IMR-90 (cell line): ENCODE data around the gene IL15RA. TPM values are rescaled to one million over a fixed set of nuclear protein-coding genes. Genes with fewer than 3 reads are reported as not detected.

Source experiments
- ATAC-seq: fragments of 200-7000 bp; cut with Tn5 transposase; 2 replicates; pipeline ENCODE4 v1.9.1; 2020; ENCODE audit warnings: low read depth, mild to moderate bottlenecking, moderate library complexity
- BruUV-seq: library from RNA; stranded (reverse); fragments of 400-500 nt; replicated peaks from 2 replicates; lab custom pipeline; 2021; lab: Mats Ljungman, UMichigan
- CTCF ChIA-PET: fragments of 300-600 bp; formaldehyde crosslinking; extraction: SDS; loops from one replicate; lab custom pipeline; 2021; ENCODE audit warnings: antibody characterized with exemption; lab: Yijun Ruan, JAX
- POLR2A ChIA-PET: fragments of 300-600 bp; sonication (Branson Sonifier 250); formaldehyde crosslinking; loops from one replicate; lab custom pipeline; 2022; ENCODE audit warnings: antibody characterized with exemption; ENCODE audit not compliant: unreplicated experiment; lab: Charles Lee
- DNase-seq: peaks from one replicate; pipeline ENCODE4 v3.0.0; 2013
- H2AFZ ChIP-seq: replicated peaks from 2 replicates; pipeline ENCODE3; 2013; ENCODE audit warnings: low read length, mild to moderate bottlenecking; ENCODE audit not compliant: poor library complexity
- H2AK5ac ChIP-seq: 2 replicates; pipeline ENCODE4 v1.6.1; 2013; ENCODE audit warnings: low read depth, low read length, inconsistent platforms
- H2AK9ac ChIP-seq: replicated peaks from 2 replicates; pipeline ENCODE3; 2013; ENCODE audit warnings: mild to moderate bottlenecking, low read depth, low read length, moderate library complexity; ENCODE audit not compliant: poor library complexity
- H2BK120ac ChIP-seq: 2 replicates; pipeline ENCODE4 v1.6.1; 2013; ENCODE audit warnings: low read depth, low read length, inconsistent platforms
- H2BK15ac ChIP-seq: 3 replicates; pipeline ENCODE4 v1.6.1; 2013; ENCODE audit warnings: low read depth, low read length, inconsistent platforms
- H2BK20ac ChIP-seq: 2 replicates; pipeline ENCODE4 v1.6.1; 2013; ENCODE audit warnings: low read depth, mild to moderate bottlenecking, inconsistent platforms, low read length, moderate library complexity
- H2BK5ac ChIP-seq: 2 replicates; pipeline ENCODE4 v1.6.1; 2013; ENCODE audit warnings: mild to moderate bottlenecking, low read depth, low read length, inconsistent platforms; ENCODE audit not compliant: poor library complexity, severe bottlenecking
- H3K14ac ChIP-seq: replicated peaks from 2 replicates; pipeline ENCODE4 v1.6.1; 2013; ENCODE audit warnings: low read depth, low read length, inconsistent platforms
- H3K18ac ChIP-seq: 2 replicates; pipeline ENCODE4 v1.6.1; 2013; ENCODE audit warnings: low read depth, low read length, control low read depth
- H3K23ac ChIP-seq: 2 replicates; pipeline ENCODE4 v1.6.1; 2013; ENCODE audit warnings: low read depth, low read length, inconsistent platforms
- H3K27ac ChIP-seq: 2 replicates; pipeline ENCODE4 v1.5.1; 2013; ENCODE audit warnings: mild to moderate bottlenecking, control low read depth, low read length; ENCODE audit not compliant: insufficient read depth
- H3K27me3 ChIP-seq: 2 replicates; pipeline ENCODE4 v1.6.1; 2013; ENCODE audit warnings: low read length; ENCODE audit not compliant: control insufficient read depth, insufficient read depth
- H3K36me3 ChIP-seq: 2 replicates; pipeline ENCODE4 v1.6.1; 2013; ENCODE audit warnings: low read length, mixed read lengths; ENCODE audit not compliant: control insufficient read depth, insufficient read depth
- H3K4ac ChIP-seq: 2 replicates; pipeline ENCODE4 v1.6.1; 2013; ENCODE audit warnings: low read depth, low read length, inconsistent platforms
- H3K4me1 ChIP-seq: 2 replicates; pipeline ENCODE4 v1.6.1; 2013; ENCODE audit warnings: low read length, mixed read lengths; ENCODE audit not compliant: control insufficient read depth, insufficient read depth
- H3K4me2 ChIP-seq: 2 replicates; pipeline ENCODE4 v1.6.1; 2013; ENCODE audit warnings: low read depth, mild to moderate bottlenecking, control low read depth, low read length, moderate library complexity
- H3K4me3 ChIP-seq: 2 replicates; pipeline ENCODE4 v1.5.1; 2013; ENCODE audit warnings: low read depth, mild to moderate bottlenecking, control low read depth, low read length, moderate library complexity; ENCODE audit not compliant: insufficient read depth
- H3K56ac ChIP-seq: 2 replicates; pipeline ENCODE4 v1.6.1; 2013; ENCODE audit warnings: low read length, inconsistent platforms; ENCODE audit not compliant: insufficient read depth; ENCODE audit errors: extremely low read depth
- H3K79me1 ChIP-seq, 2 experiments: 2 replicates each; pipeline ENCODE4 v1.6.1; 2013; ENCODE audit warnings: low read length in 2 of 2, inconsistent platforms in 1 of 2, low read depth in 1 of 2
- H3K9ac ChIP-seq: 2 replicates; pipeline ENCODE4 v1.6.1; 2013; ENCODE audit warnings: low read depth, low read length, control low read depth
- H3K9me1 ChIP-seq: 2 replicates; pipeline ENCODE4 v1.6.1; 2013; ENCODE audit warnings: low read length, inconsistent platforms; ENCODE audit not compliant: insufficient read depth
- H3K9me3 ChIP-seq: 2 replicates; pipeline ENCODE4 v1.6.1; 2013; ENCODE audit warnings: low read length; ENCODE audit not compliant: control insufficient read depth, insufficient read depth
- H4K20me1 ChIP-seq: 2 replicates; pipeline ENCODE4 v1.6.1; 2013; ENCODE audit warnings: low read length, inconsistent platforms; ENCODE audit not compliant: insufficient read depth
- H4K5ac ChIP-seq: 2 replicates; pipeline ENCODE4 v1.6.1; 2013; ENCODE audit warnings: mild to moderate bottlenecking, low read depth, low read length, control low read depth
- H4K8ac ChIP-seq, 2 experiments: 2 replicates each; pipeline ENCODE4 v1.6.1; 2013; ENCODE audit warnings: low read depth in 2 of 2, low read length in 2 of 2, control low read depth in 1 of 2, inconsistent platforms in 1 of 2
- H4K91ac ChIP-seq: 2 replicates; pipeline ENCODE4 v1.6.1; 2013; ENCODE audit warnings: low read depth, low read length, inconsistent platforms; ENCODE audit not compliant: insufficient read depth
- BHLHE40 ChIP-seq: fragments of 150-350 bp; IDR thresholded peaks from 2 replicates; pipeline ENCODE4 v1.6.1; 2016; ENCODE audit warnings: mild to moderate bottlenecking, low read depth, low read length
- CHD1 ChIP-seq: IDR thresholded peaks from 2 replicates; pipeline ENCODE4 v1.6.1; 2012; ENCODE audit warnings: low read depth, low read length, improper control_type of control experiment
- FOS ChIP-seq: fragments of 150-350 bp; IDR thresholded peaks from 2 replicates; pipeline ENCODE4 v1.6.1; 2016; ENCODE audit warnings: low read depth, low read length
- MAFK ChIP-seq: IDR thresholded peaks from 2 replicates; pipeline ENCODE4 v1.6.1; 2012; ENCODE audit warnings: low read depth, low read length, improper control_type of control experiment
- MAZ ChIP-seq: IDR thresholded peaks from 2 replicates; pipeline ENCODE4 v1.6.1; 2012; ENCODE audit warnings: low read depth, mild to moderate bottlenecking, low read length, improper control_type of control experiment, moderate library complexity, borderline replicate concordance
- MXI1 ChIP-seq: IDR thresholded peaks from 2 replicates; pipeline ENCODE4 v1.6.1; 2012; ENCODE audit warnings: low read depth, mild to moderate bottlenecking, low read length, moderate library complexity, borderline replicate concordance
- RAD21 ChIP-seq: IDR thresholded peaks from 2 replicates; pipeline ENCODE4 v1.6.1; 2012; ENCODE audit warnings: low read length, improper control_type of control experiment
- SMC3 ChIP-seq: fragments of 150-350 bp; IDR thresholded peaks from 2 replicates; pipeline ENCODE4 v1.6.1; 2016; ENCODE audit warnings: low read depth, mild to moderate bottlenecking, antibody characterized with exemption, low read length, moderate library complexity
- WGBS, 2 experiments: methylation state at CpG; one replicate each; pipeline versions ENCODE4 v1.1.5 to v1.1.7; 2013; ENCODE audit warnings: missing lambda C conversion rate in 2 of 2; ENCODE audit not compliant: insufficient read length in 1 of 2; ENCODE audit errors: extremely low coverage in 2 of 2; 5-methylcytosine and 5-hydroxymethylcytosine counted together
- dilution Hi-C: fragments of 300-500 bp; cut with HindIII; formaldehyde crosslinking; loops from one replicate; pipeline ENCODE4 v1.14.3; 2018; ENCODE audit warnings: low sequenced_read_pairs; ENCODE audit not compliant: unreplicated experiment
- in situ Hi-C: fragments of 300-500 bp; cut with MboI; formaldehyde crosslinking; loops from 3 replicates; pipeline ENCODE4 v1.14.3; 2019; ENCODE audit warnings: low sequenced_read_pairs, inconsistent platforms, mixed read lengths
- intact Hi-C: fragments of 100-400 bp; cut with micrococcal nuclease; formaldehyde crosslinking; loops from 2 replicates; pipeline ENCODE4 v1.10.0; 2022
- polyA plus RNA-seq, 3 experiments: library from polyadenylated mRNA; depleted of rRNA; stranded (reverse); fragments of >200 nt; gene quantifications; 2 replicates each; pipeline ENCODE4 v1.2.3, GENCODE V29; 2012; ENCODE audit warnings: low replicate concordance in 1 of 3
- total RNA-seq: library from RNA; depleted of rRNA; stranded (reverse); fragments of >200 nt; gene quantifications from 2 replicates; pipeline ENCODE4 v1.2.3, GENCODE V29; 2012
- TF ChIP-seq, protein P1 (sequence below): fragments of 150-350 bp; IDR thresholded peaks from 2 replicates; pipeline ENCODE4 v1.6.1; 2016; ENCODE audit warnings: low read depth, mild to moderate bottlenecking, low read length, moderate library complexity, borderline replicate concordance
- TF ChIP-seq, protein P2 (sequence below): conservative IDR thresholded peaks from 2 replicates; pipeline ENCODE4 v1.5.1; 2012; ENCODE audit warnings: mild to moderate bottlenecking, low read depth, low read length, improper control_type of control experiment

The IL15RA gene
- total and polyA plus RNA-seq, 2 of the 4 experiments (the other 2 are of a cell fraction), result 2.0 to 7.6 TPM

DNA sequence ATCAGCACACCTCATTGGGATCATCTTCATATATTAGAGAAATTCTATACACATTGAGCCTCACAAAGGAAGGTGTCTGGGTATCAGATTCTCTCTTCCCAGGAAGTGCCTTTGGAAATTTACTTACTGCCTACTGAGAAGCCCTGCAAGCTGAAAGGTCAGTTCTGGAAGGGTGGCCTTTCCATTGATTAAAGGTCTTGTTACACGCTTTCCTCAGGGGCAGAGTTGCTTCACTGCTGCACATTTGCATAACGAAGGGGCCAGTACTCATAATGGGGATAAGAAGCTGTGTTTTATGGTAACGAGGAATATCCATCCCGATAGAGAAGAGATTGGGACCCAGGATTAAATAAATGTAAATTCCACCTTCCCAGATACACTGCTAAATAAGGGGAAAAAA lies 19.4 kb upstream of the IL15RA start:
- H3K4me2 ChIP-seq, result no peak overlapping the region
- no peaks in the 10 kb centered on the region for H3K79me1 ChIP-seq
- H2AK9ac ChIP-seq, result no peak overlapping the region
- H3K9ac ChIP-seq, result no peak overlapping the region
- ChIA-PET CTCF (no interaction called here), POLR2A (no interaction called here)
- H3K14ac ChIP-seq, result no peak overlapping the region
- no peak overlapping the region for H2BK20ac ChIP-seq
- dilution Hi-C loops (no loop called here), intact Hi-C loops (no loop called here), in situ Hi-C loops (no loop called here)
- TF ChIP-seq RAD21, result no peak
- no peak for TF ChIP-seq MAFK
- no peak for TF ChIP-seq SMC3
- TF ChIP-seq, protein P1, sequence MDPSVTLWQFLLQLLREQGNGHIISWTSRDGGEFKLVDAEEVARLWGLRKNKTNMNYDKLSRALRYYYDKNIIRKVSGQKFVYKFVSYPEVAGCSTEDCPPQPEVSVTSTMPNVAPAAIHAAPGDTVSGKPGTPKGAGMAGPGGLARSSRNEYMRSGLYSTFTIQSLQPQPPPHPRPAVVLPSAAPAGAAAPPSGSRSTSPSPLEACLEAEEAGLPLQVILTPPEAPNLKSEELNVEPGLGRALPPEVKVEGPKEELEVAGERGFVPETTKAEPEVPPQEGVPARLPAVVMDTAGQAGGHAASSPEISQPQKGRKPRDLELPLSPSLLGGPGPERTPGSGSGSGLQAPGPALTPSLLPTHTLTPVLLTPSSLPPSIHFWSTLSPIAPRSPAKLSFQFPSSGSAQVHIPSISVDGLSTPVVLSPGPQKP, result no peak
- TF ChIP-seq MXI1, result no peak
- TF ChIP-seq, protein P2, sequence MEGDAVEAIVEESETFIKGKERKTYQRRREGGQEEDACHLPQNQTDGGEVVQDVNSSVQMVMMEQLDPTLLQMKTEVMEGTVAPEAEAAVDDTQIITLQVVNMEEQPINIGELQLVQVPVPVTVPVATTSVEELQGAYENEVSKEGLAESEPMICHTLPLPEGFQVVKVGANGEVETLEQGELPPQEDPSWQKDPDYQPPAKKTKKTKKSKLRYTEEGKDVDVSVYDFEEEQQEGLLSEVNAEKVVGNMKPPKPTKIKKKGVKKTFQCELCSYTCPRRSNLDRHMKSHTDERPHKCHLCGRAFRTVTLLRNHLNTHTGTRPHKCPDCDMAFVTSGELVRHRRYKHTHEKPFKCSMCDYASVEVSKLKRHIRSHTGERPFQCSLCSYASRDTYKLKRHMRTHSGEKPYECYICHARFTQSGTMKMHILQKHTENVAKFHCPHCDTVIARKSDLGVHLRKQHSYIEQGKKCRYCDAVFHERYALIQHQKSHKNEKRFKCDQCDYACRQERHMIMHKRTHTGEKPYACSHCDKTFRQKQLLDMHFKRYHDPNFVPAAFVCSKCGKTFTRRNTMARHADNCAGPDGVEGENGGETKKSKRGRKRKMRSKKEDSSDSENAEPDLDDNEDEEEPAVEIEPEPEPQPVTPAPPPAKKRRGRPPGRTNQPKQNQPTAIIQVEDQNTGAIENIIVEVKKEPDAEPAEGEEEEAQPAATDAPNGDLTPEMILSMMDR, result no peak
- no peak for TF ChIP-seq BHLHE40
- TF ChIP-seq MAZ, result no peak
- no peak for TF ChIP-seq CHD1
- TF ChIP-seq FOS, result no peak
- H3K4me3 ChIP-seq, result no peak overlapping the region
- H4K91ac ChIP-seq, result no peak overlapping the region
- H2AK5ac ChIP-seq, result no peak overlapping the region
- H3K9me3 ChIP-seq, result peaks cover 2% of the 10 kb centered on the region; the same call in 1 of the 2 replicates
- H3K56ac ChIP-seq, result no peak overlapping the region
- no peak overlapping the region for H3K18ac ChIP-seq
- H2BK120ac ChIP-seq, result no peak overlapping the region
- H3K36me3 ChIP-seq, result no peaks in the 10 kb centered on the region
- no peak overlapping the region for H2AFZ ChIP-seq
- DNase-seq (no peak), ATAC-seq (no peak)
- no peak overlapping the region for H3K27ac ChIP-seq
- no peaks in the 10 kb centered on the region for H3K4me1 ChIP-seq
- H4K8ac ChIP-seq, result no peak overlapping the region
- H3K27me3 ChIP-seq, result peaks cover 17% of the 10 kb centered on the region
- no peak overlapping the region for H2BK15ac ChIP-seq
- H4K5ac ChIP-seq, result no peak overlapping the region
- no TSS peak for BruUV-seq
- no peak overlapping the region for H3K4ac ChIP-seq
- WGBS, 2 experiments, result no CpG with 5 or more reads among the region's 4 CpGs
- no peaks in the 10 kb centered on the region for H4K20me1 ChIP-seq
- H2BK5ac ChIP-seq, result no peak overlapping the region
- H3K9me1 ChIP-seq, result no peaks in the 10 kb centered on the region
- H3K23ac ChIP-seq, result no peak overlapping the region
